ENCODE measurements around the gene HMCN2.

GRCh38 chr9:130225586-130225985, 40.0 kb upstream of the HMCN2 start:
- no peak for TF ChIP-seq CTCF (conservative IDR thresholded peaks at IDR 0.05)
- TF ChIP-seq EZH2 (IDR thresholded peaks at IDR 0.05; ENCODE audit: low read depth): no peak
